ENCODE results near the gene MALT1.

DNA sequence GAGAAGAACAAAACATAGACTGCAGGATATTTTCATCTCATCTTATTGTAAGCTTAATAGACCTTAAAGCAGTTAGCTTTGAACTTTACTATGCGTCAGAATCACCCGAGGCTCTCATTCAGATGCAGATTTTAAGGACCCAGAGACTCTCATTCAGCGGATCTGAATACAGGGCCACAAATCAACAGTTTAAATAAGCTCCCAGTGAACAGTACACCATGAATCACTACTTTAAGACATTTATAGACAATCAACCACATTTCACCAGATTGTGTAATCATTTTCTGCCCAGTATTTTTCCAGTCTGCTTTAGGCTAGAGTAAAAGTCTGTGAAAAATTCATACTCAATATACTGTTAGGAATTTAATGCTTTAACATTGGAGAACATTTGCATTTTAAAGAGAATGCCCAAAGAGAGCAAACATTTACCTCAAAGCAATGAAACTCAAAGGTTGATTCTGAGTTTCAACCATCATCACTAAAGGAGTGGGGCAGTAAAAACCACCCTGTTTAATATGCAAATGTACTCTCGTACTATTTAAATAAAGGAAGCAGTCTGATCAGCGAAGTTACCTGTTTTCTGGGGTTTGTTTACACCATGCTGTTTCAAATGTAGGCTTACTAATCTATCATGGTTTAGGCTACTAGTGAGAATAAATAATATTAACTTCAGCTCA is 31.4 kb upstream of the MALT1 start:
- TF ChIP-seq POLR2A (IDR thresholded peaks at IDR 0.05), result no peak
- TF ChIP-seq, protein P1, sequence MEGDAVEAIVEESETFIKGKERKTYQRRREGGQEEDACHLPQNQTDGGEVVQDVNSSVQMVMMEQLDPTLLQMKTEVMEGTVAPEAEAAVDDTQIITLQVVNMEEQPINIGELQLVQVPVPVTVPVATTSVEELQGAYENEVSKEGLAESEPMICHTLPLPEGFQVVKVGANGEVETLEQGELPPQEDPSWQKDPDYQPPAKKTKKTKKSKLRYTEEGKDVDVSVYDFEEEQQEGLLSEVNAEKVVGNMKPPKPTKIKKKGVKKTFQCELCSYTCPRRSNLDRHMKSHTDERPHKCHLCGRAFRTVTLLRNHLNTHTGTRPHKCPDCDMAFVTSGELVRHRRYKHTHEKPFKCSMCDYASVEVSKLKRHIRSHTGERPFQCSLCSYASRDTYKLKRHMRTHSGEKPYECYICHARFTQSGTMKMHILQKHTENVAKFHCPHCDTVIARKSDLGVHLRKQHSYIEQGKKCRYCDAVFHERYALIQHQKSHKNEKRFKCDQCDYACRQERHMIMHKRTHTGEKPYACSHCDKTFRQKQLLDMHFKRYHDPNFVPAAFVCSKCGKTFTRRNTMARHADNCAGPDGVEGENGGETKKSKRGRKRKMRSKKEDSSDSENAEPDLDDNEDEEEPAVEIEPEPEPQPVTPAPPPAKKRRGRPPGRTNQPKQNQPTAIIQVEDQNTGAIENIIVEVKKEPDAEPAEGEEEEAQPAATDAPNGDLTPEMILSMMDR (IDR thresholded peaks at IDR 0.05), result no peak
